Measurements from ENCODE around the gene CORO1C.

- TF ChIP-seq CTCF (IDR thresholded peaks at IDR 0.05 in 4 of 5, conservative IDR thresholded peaks at IDR 0.05 in 1 of 5) = no peak
- no peak for TF ChIP-seq POLR2A (IDR thresholded peaks at IDR 0.05)
Observed at GRCh38 chr12:108667349-108667748, 64.0 kb downstream of the CORO1C start.
